GM19468 (cell line): ENCODE measurements around the gene WNT6.

ENCODE experiments used
- ATAC-seq: cut with Tn5 transposase; IDR thresholded peaks from one replicate; pipeline ENCODE4 v1.9.1; 2021; ENCODE audit warnings: mild to moderate bottlenecking, moderate library complexity, moderate number of reproducible peaks; ENCODE audit not compliant: unreplicated experiment; ENCODE audit errors: extremely low read depth

WNT6 gene

GRCh38 chr2:218889937-218890336, 30.3 kb downstream of the WNT6 start:
- no peak for ATAC-seq

- no peak for ATAC-seq
These were observed 30.8 kb downstream of the WNT6 start for GRCh38 chr2:218890369-218890768.

GRCh38 chr2:218891275-218892135, 31.9 kb downstream of the WNT6 start:
- no peak for ATAC-seq

GRCh38 chr2:218892693-218893348, 33.2 kb downstream of the WNT6 start:
- ATAC-seq = peak; percentile 64

GRCh38 chr2:218893349-218894150, 33.9 kb downstream of the WNT6 start:
- ATAC-seq = no peak

GRCh38 chr2:218894151-218894879, 34.7 kb downstream of the WNT6 start:
- no peak for ATAC-seq

- ATAC-seq = no peak
These were observed 35.2 kb downstream of the WNT6 start for GRCh38 chr2:218894880-218895157.

GRCh38 chr2:218895326-218895725, 35.7 kb downstream of the WNT6 start:
- ATAC-seq = no peak

GRCh38 chr2:218895759-218896500, 36.3 kb downstream of the WNT6 start:
- ATAC-seq = no peak

GRCh38 chr2:218896501-218897393, 37.1 kb downstream of the WNT6 start:
- ATAC-seq = peak; percentile 44

GRCh38 chr2:218897394-218898108, 37.9 kb downstream of the WNT6 start:
- no peak for ATAC-seq

- ATAC-seq = no peak
These were observed 38.7 kb downstream of the WNT6 start for GRCh38 chr2:218898109-218898878.

GRCh38 chr2:218899147-218899546, 39.5 kb downstream of the WNT6 start:
- ATAC-seq = no peak

- ATAC-seq = no peak
These were observed 42.8 kb downstream of the WNT6 start for GRCh38 chr2:218902427-218902826.

GRCh38 chr2:218904176-218904575, 44.6 kb downstream of the WNT6 start:
- no peak for ATAC-seq

GRCh38 chr2:218908721-218909619, 49.4 kb downstream of the WNT6 start:
- peak; percentile 89 for ATAC-seq
